GM12892 (cell line): ENCODE results near the gene XPO5.

Source experiments
- POLR2A ChIP-seq: IDR thresholded peaks from 2 replicates; pipeline ENCODE4 v1.6.1; 2011; ENCODE audit warnings: low read depth, low read length, control low read depth
- POLR2AphosphoS5 ChIP-seq: IDR thresholded peaks from 2 replicates; pipeline ENCODE4 v1.6.1; 2011; ENCODE audit warnings: low read depth, low read length, control low read depth

GRCh38 chr6:43578748-43579147 lies 2.9 kb upstream of the XPO5 start:
- TF ChIP-seq POLR2A (no peak), POLR2AphosphoS5 (no peak)
